Choroid plexus epithelial cell (primary cell): Measurements from ENCODE around the gene ABTB2.

Experiments used
- DNase-seq: peaks from one replicate; pipeline ENCODE4 v3.0.0-alpha.2; 2010; ENCODE audit warnings: low read depth
- H3K4me3 ChIP-seq: 2 replicates; pipeline ENCODE4 v1.5.1; 2011; ENCODE audit warnings: low read depth, mild to moderate bottlenecking, control low read depth, low read length, moderate library complexity
- CTCF ChIP-seq: conservative IDR thresholded peaks from 2 replicates; pipeline ENCODE4 v1.5.1; 2011; ENCODE audit warnings: low read depth, mild to moderate bottlenecking, control low read depth, inconsistent platforms, low read length, moderate library complexity

ABTB2 gene

DNA sequence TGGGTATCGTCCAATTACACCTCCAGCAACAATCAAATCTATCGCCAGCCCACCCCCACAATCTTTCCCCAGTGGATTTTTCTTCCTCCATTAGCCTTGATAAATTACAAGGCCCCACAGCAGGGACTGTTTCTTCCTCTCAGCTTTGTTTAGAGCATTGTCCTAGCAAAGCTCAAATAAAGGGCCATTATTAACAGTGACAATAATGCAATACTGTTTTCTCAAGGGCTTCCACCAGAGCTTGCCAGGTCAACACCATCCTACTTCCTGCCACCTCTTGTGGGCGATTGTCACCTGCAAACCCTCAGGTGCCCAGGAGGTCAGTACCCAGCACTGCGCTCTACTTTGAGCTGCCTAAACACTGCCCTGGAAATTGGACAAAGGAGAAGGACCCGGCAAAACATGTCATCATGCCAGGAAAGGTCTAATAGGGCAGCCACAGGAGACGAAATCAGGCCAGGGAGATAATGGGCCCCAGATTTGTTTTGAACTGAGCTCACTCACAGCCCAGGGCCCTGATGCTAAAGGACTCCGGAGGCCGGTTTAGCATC is 95.2 kb downstream of the ABTB2 start:
- no peak overlapping the region for H3K4me3 ChIP-seq
- TF ChIP-seq CTCF, result no peak

GRCh38 chr11:34261820-34262219 is 96.0 kb downstream of the ABTB2 start:
- H3K4me3 ChIP-seq, result no peak overlapping the region
- DNase-seq, result no peak
- no peak for TF ChIP-seq CTCF

More for the DNA sequence above, 95.2 kb downstream of the ABTB2 start:
- DNase-seq, result no peak

- DNase-seq, result no peak
- H3K4me3 ChIP-seq, result no peak overlapping the region
- no peak for TF ChIP-seq CTCF
Measured at GRCh38 chr11:34261095-34261494, 96.7 kb downstream of the ABTB2 start.

GRCh38 chr11:34260072-34260575 is 97.7 kb downstream of the ABTB2 start:
- no peak for TF ChIP-seq CTCF
- DNase-seq, result no peak
- no peak overlapping the region for H3K4me3 ChIP-seq

DNA sequence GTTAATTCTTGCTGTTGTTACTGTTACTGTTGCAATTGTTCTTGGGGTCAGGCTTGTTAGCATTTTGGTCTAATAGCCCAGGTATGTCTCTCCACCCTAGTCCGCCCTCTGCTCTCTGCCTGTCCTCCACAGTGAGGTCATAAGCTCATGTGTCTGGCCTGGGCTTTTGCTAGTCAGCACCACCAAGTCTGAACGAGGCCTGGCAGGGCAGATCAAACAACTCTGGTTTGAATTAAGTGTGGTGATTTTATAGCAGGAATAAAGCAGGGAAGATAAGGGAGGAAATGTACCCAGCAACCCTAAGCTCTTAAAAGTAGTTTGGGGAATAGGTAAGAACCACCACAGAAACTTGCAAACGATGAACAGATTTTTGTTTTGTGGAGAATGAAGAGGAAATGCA is 98.7 kb downstream of the ABTB2 start:
- no peak overlapping the region for H3K4me3 ChIP-seq
- no peak for TF ChIP-seq CTCF
- no peak for DNase-seq

DNA sequence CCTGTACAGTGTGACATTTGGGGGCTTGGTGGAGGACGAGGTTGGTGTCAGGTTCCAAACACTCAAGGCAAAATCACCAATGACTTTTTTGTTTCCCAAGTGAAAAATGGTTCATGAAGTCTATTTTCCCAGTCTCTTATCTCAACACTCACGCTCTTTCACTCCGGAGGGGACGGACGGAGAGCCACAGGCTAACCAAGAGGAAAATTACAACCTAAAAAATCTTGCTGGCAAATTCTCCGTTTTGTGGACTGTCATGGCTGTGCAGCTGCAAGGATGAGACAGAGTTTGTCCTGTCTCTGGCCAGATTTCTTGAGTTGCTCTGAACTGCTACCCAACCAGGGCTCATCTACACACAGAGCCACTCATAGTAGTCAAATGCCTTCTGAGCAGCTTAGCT is 101.2 kb downstream of the ABTB2 start:
- no peak for TF ChIP-seq CTCF
- DNase-seq, result no peak
- no peak overlapping the region for H3K4me3 ChIP-seq

DNA sequence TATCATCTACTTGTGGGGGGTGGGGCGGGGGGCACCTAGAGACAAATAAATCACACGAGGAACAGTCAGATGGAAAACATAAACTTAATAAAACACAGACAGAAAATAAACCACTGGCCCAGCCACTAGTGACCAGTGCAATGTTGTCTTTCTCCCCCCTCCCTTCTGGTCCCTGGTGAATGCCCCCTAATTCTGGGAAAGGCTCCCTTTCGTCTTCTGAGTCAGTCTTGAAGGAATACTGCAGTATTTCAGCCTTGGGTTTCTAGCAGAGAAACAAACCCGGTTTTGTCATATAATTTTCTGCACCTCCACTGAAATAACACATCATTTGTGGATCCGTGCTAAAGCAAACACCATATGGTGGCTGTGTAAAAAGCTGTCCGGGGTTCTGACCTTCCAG is 101.7 kb downstream of the ABTB2 start:
- DNase-seq, result no peak
- TF ChIP-seq CTCF, result no peak
- H3K4me3 ChIP-seq, result no peak overlapping the region
